SU-DHL-6 (cell line): ENCODE measurements around the gene FN1.

Experiments
- EZH2phosphoT487 ChIP-seq: fragments of 200-600 bp; sonication (generic), shearing (Covaris generic); conservative IDR thresholded peaks from 2 replicates; pipeline ENCODE4 v1.6.1; 2018; ENCODE audit warnings: mild to moderate bottlenecking, antibody characterized with exemption, low read length, moderate library complexity, mixed read lengths
- TF ChIP-seq, protein P1 (sequence below): fragments of 200-600 bp; sonication (generic); IDR thresholded peaks from one replicate; pipeline ENCODE4 v1.5.1; 2017; ENCODE audit warnings: antibody characterized with exemption, mild to moderate bottlenecking, low read length, moderate library complexity; ENCODE audit not compliant: insufficient read depth, poor library complexity, severe bottlenecking

DNA sequence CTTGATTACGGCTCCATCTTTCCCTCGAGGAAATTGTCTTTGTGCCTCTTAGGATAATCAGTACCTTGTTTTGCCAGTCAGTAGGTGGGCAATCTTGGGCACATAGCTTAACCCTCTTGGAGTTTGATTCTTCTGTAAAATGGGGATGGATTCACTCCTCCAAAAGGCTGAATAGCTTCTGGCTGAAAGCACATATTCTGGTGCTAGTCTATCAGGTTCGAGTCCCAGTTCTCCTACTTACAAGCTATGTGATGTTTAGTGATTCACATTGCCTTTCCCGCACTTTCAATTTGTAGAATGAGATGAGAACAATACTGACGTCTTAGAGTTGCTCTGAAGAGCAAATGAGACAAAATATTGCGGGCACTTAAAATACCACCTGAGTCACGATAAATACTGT lies 80.1 kb downstream of the FN1 start:
- TF ChIP-seq, protein P1, sequence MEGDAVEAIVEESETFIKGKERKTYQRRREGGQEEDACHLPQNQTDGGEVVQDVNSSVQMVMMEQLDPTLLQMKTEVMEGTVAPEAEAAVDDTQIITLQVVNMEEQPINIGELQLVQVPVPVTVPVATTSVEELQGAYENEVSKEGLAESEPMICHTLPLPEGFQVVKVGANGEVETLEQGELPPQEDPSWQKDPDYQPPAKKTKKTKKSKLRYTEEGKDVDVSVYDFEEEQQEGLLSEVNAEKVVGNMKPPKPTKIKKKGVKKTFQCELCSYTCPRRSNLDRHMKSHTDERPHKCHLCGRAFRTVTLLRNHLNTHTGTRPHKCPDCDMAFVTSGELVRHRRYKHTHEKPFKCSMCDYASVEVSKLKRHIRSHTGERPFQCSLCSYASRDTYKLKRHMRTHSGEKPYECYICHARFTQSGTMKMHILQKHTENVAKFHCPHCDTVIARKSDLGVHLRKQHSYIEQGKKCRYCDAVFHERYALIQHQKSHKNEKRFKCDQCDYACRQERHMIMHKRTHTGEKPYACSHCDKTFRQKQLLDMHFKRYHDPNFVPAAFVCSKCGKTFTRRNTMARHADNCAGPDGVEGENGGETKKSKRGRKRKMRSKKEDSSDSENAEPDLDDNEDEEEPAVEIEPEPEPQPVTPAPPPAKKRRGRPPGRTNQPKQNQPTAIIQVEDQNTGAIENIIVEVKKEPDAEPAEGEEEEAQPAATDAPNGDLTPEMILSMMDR, result no peak
- TF ChIP-seq EZH2phosphoT487, result no peak
